OCI-LY7 (cell line): ENCODE data around the gene REEP5. TPM values are rescaled to one million over a fixed set of nuclear protein-coding genes. Genes with fewer than 3 reads are reported as not detected.
"Not testable (repeated sequence)": the region's sequence is repeated elsewhere in the genome, so short reads cannot be mapped to it uniquely, and the experiment has no call there.

Experiments
- BruUV-seq: library from RNA; stranded (reverse); fragments of 400-500 nt; replicated peaks from 2 replicates; lab custom pipeline; 2021; lab: Mats Ljungman, UMichigan
- CTCF ChIA-PET: fragments of 300-600 bp; sonication (Branson Sonifier 250); formaldehyde crosslinking; loops from one replicate; lab custom pipeline; 2022; ENCODE audit warnings: antibody characterized with exemption; ENCODE audit not compliant: unreplicated experiment; lab: Charles Lee
- POLR2A ChIA-PET: fragments of 300-600 bp; sonication (Branson Sonifier 250); formaldehyde crosslinking; loops from one replicate; lab custom pipeline; 2022; ENCODE audit warnings: antibody characterized with exemption; lab: Charles Lee
- DNase-seq: peaks from one replicate; pipeline ENCODE4 v3.0.0-alpha.2; 2015; ENCODE audit warnings: low spot score
- H2AFZ ChIP-seq: fragments of 200-600 bp; sonication (generic), shearing (Covaris generic); 2 replicates; pipeline ENCODE4 v1.6.1; 2014; ENCODE audit warnings: mild to moderate bottlenecking, antibody characterized with exemption, low read length, moderate library complexity
- H3K27ac ChIP-seq: fragments of 200-600 bp; sonication (generic); 2 replicates; pipeline ENCODE4 v1.5.1; 2014; ENCODE audit warnings: mixed run types, low read depth, mild to moderate bottlenecking, moderate library complexity, low read length, inconsistent platforms; ENCODE audit not compliant: poor library complexity, severe bottlenecking
- H3K36me3 ChIP-seq: fragments of 200-600 bp; sonication (generic); 2 replicates; pipeline ENCODE4 v1.6.1; 2014; ENCODE audit warnings: mild to moderate bottlenecking, antibody characterized with exemption, low read length, moderate library complexity, mixed read lengths; ENCODE audit not compliant: insufficient read depth
- H3K4me1 ChIP-seq: fragments of 200-600 bp; sonication (generic); 2 replicates; pipeline ENCODE4 v1.5.1; 2014; ENCODE audit warnings: mild to moderate bottlenecking, low read length; ENCODE audit not compliant: insufficient read depth, poor library complexity, severe bottlenecking
- H3K4me2 ChIP-seq: fragments of 200-600 bp; sonication (generic); 2 replicates; pipeline ENCODE4 v1.6.1; 2014; ENCODE audit warnings: mild to moderate bottlenecking, low read length
- H3K4me3 ChIP-seq: fragments of 200-600 bp; sonication (generic); 2 replicates; pipeline ENCODE4 v1.5.1; 2014; ENCODE audit warnings: mild to moderate bottlenecking, low read depth, low read length; ENCODE audit not compliant: poor library complexity, severe bottlenecking
- H3K79me2 ChIP-seq: fragments of 200-600 bp; sonication (generic); 2 replicates; pipeline ENCODE4 v1.6.1; 2016; ENCODE audit warnings: low read depth, mild to moderate bottlenecking, low read length, moderate library complexity, mixed read lengths; ENCODE audit not compliant: insufficient read depth
- H3K9me2 ChIP-seq: fragments of 200-600 bp; sonication (generic); 2 replicates; pipeline ENCODE4 v1.6.1; 2016; ENCODE audit warnings: mild to moderate bottlenecking, low read length, mixed read lengths; ENCODE audit not compliant: insufficient read depth
- H3K9me3 ChIP-seq: fragments of 200-600 bp; sonication (generic); 2 replicates; pipeline ENCODE4 v1.6.1; 2014; ENCODE audit warnings: mild to moderate bottlenecking, mixed run types, low read length, mixed read lengths
- H4K20me1 ChIP-seq: fragments of 200-600 bp; sonication (generic); 2 replicates; pipeline ENCODE4 v1.6.1; 2014; ENCODE audit warnings: mild to moderate bottlenecking, antibody characterized with exemption, low read length, moderate library complexity, mixed read lengths; ENCODE audit not compliant: insufficient read depth
- CTCF ChIP-seq: fragments of 200-600 bp; sonication (generic); conservative IDR thresholded peaks from 2 replicates; pipeline ENCODE4 v1.5.1; 2014; ENCODE audit warnings: mild to moderate bottlenecking, antibody characterized with exemption, low read length, moderate library complexity, mixed read lengths
- EZH2phosphoT487 ChIP-seq: fragments of 200-600 bp; sonication (generic); IDR thresholded peaks from 2 replicates; pipeline ENCODE4 v1.6.1; 2018; ENCODE audit warnings: low read depth, borderline replicate concordance, mild to moderate bottlenecking, mixed run types, antibody characterized with exemption, low read length, moderate library complexity, mixed read lengths
- intact Hi-C: fragments of 100-400 bp; cut with micrococcal nuclease; formaldehyde crosslinking; loops from one replicate; pipeline ENCODE4 v1.10.0; 2022; ENCODE audit not compliant: unreplicated experiment
- total RNA-seq, 2 experiments: library from RNA; depleted of rRNA in 1 of 2; stranded (reverse); fragments of >200 nt in 1 of 2; shearing (Covaris generic) in 1 of 2; gene quantifications; 2 replicates each; pipeline ENCODE4 v1.2.3, GENCODE V29; 2014 to 2022

Gene REEP5
- total RNA-seq, 2 experiments from 2014 or later: 25.5 to 32.0 TPM

- intact Hi-C loops: loop anchor here (5.0 kb wide), 2 partner anchors 98 to 263 kb away; partner anchors contain the start of gene SRP19
- Histone ChIP-seq H3K4me2 (no peak overlapping the region), H3K79me2 (no peaks in the 10 kb centered on the region), H3K9me3 (no peaks in the 10 kb centered on the region), H2AFZ (no peak overlapping the region), H3K9me2 (no peaks in the 10 kb centered on the region), H3K4me3 (no peak overlapping the region), H3K27ac (no peak overlapping the region), H4K20me1 (no peaks in the 10 kb centered on the region), H3K4me1 (peaks cover 14% of the 10 kb centered on the region), H3K36me3 (no peaks in the 10 kb centered on the region)
- DNase-seq: no peak
- BruUV-seq: no TSS peak
- TF ChIP-seq EZH2phosphoT487 (no peak), CTCF (no peak)
- ChIA-PET POLR2A (interaction anchor here (0.7 to 1.5 kb wide), 7 partner anchors 9 to 1353 kb away, joined by 3 to 8 read pairs (median 5); partner anchors contain the start of gene DCP2), CTCF (interaction anchor here (1.0 kb wide), 1 partner anchor 37 kb away, joined by 3 read pairs; no protein-coding TSS in a partner anchor)
Observed at GRCh38 chr5:112960315-112960714, 38.3 kb upstream of the REEP5 start.

- DNase-seq, H3K4me2 ChIP-seq, H2AFZ ChIP-seq, H3K9me2 ChIP-seq, H3K9me3 ChIP-seq, BruUV-seq, H3K27ac ChIP-seq, H3K4me3 ChIP-seq, H4K20me1 ChIP-seq, H3K36me3 ChIP-seq, H3K79me2 ChIP-seq: not testable (repeated sequence)
- POLR2A ChIA-PET: interaction anchor here (0.7 to 1.5 kb wide), 3 partner anchors 15 to 35 kb away, joined by 3 to 5 read pairs (median 5); partner anchors contain the start of gene DCP2
- intact Hi-C loops: loop anchor here (5.0 kb wide), 2 partner anchors 98 to 263 kb away; partner anchors contain the start of gene SRP19
- peaks cover 14% of the 10 kb centered on the region for H3K4me1 ChIP-seq
- CTCF ChIA-PET: interaction anchor here (1.0 kb wide), 1 partner anchor 37 kb away, joined by 3 read pairs; no protein-coding TSS in a partner anchor
Observed at GRCh38 chr5:112959872-112960271, 37.8 kb upstream of the REEP5 start.

- H2AFZ ChIP-seq: peak overlapping the region; percentile 38; the same call in 1 of the 2 replicates
- ChIA-PET CTCF (no interaction called here), POLR2A (no interaction called here)
- H3K4me1 ChIP-seq: peaks cover 5% of the 10 kb centered on the region
- H4K20me1 ChIP-seq: no peaks in the 10 kb centered on the region
- H3K9me2 ChIP-seq: no peaks in the 10 kb centered on the region
- no TSS peak for BruUV-seq
- H3K4me3 ChIP-seq: no peak overlapping the region
- no peaks in the 10 kb centered on the region for H3K79me2 ChIP-seq
- no peak overlapping the region for H3K4me2 ChIP-seq
- H3K27ac ChIP-seq: no peak overlapping the region
- H3K9me3 ChIP-seq: no peaks in the 10 kb centered on the region
- intact Hi-C loops: no loop called here
- TF ChIP-seq CTCF (no peak), EZH2phosphoT487 (no peak)
- DNase-seq: no peak
- no peaks in the 10 kb centered on the region for H3K36me3 ChIP-seq
Observed at GRCh38 chr5:112958093-112959088, 36.4 kb upstream of the REEP5 start.
